Spinal cord (tissue), 10 donors: ENCODE results near the gene MBD2. TPM values are rescaled to one million over a fixed set of nuclear protein-coding genes. Genes with fewer than 3 reads are reported as not detected.
A peak's percentile ranks its signal among the peaks of the same experiment; 100 is the strongest.
"Not testable (repeated sequence)": the region's sequence is repeated elsewhere in the genome, so short reads cannot be mapped to it uniquely, and the experiment has no call there.

ENCODE experiments used
- DNase-seq, 6 donors: peaks; one replicate each; pipeline versions ENCODE4 v3.0.0 to v3.0.0-alpha.2; 2013 to 2015; ENCODE audit warnings: low spot score in 6 of 6, low read depth in 4 of 6
- H3K27ac ChIP-seq: one replicate; pipeline ENCODE4 v1.5.1; 2013; ENCODE audit warnings: low read depth, low read length, control low read depth
- H3K27me3 ChIP-seq: one replicate; pipeline ENCODE4 v1.6.1; 2013; ENCODE audit warnings: low read length; ENCODE audit not compliant: control insufficient read depth, insufficient read depth
- H3K36me3 ChIP-seq: one replicate; pipeline ENCODE4 v1.6.1; 2013; ENCODE audit warnings: low read length; ENCODE audit not compliant: control insufficient read depth, insufficient read depth
- H3K4me1 ChIP-seq: one replicate; pipeline ENCODE4 v1.6.1; 2013; ENCODE audit warnings: low read length; ENCODE audit not compliant: control insufficient read depth, insufficient read depth
- H3K4me3 ChIP-seq: one replicate; pipeline ENCODE4 v1.5.1; 2013; ENCODE audit warnings: low read depth, low read length, control low read depth
- H3K9me3 ChIP-seq: one replicate; pipeline ENCODE4 v1.6.1; 2013; ENCODE audit warnings: low read length; ENCODE audit not compliant: control insufficient read depth, insufficient read depth
- WGBS: methylation state at CpG from one replicate; pipeline ENCODE4 v1.1.5; 2013; ENCODE audit warnings: missing lambda C conversion rate; ENCODE audit not compliant: insufficient coverage; 5-methylcytosine and 5-hydroxymethylcytosine counted together
- polyA plus RNA-seq, 2 donors: library from polyadenylated mRNA; unstranded; fragments of 120-200 nt; gene quantifications; one replicate each; pipeline ENCODE4 v1.2.1, GENCODE V29; 2013; ENCODE audit not compliant: insufficient read length in 2 of 2
- total RNA-seq, 2 donors: library from RNA; depleted of rRNA in 1 of 2; stranded (reverse); fragments of 120-200 nt in 1 of 2; fragments of >200 nt in 1 of 2; gene quantifications; one replicate each; pipeline versions ENCODE4 v1.2.3 to v1.2.4, GENCODE V29; 2013 to 2014
- donor health status: healthy.

MBD2 gene
- total and polyA plus RNA-seq, 4 donors, result 22.5 to 46.9 (median 40.6) TPM

- no peaks in the 10 kb centered on the region for H3K36me3 ChIP-seq
- H3K27me3 ChIP-seq, result no peaks in the 10 kb centered on the region
- WGBS, result under 1% methylated on average over 39 of the region's 39 CpGs
- H3K27ac ChIP-seq, result no peak overlapping the region
- H3K9me3 ChIP-seq, result no peaks in the 10 kb centered on the region
- H3K4me1 ChIP-seq, result peaks cover 8% of the 10 kb centered on the region
- H3K4me3 ChIP-seq, result peak overlapping the region; percentile 61
- DNase-seq, result peak in 2 of 6 donors; percentile 78 to 83
Measured at GRCh38 chr18:54223568-54224241, 764 bp downstream of the MBD2 start.

GRCh38 chr18:54222922-54223567 lies 1.4 kb downstream of the MBD2 start:
- peaks cover 8% of the 10 kb centered on the region for H3K4me1 ChIP-seq
- 17% methylated on average over 1 of the region's 5 CpGs for WGBS
- no peaks in the 10 kb centered on the region for H3K9me3 ChIP-seq
- no peak overlapping the region for H3K27ac ChIP-seq
- no peaks in the 10 kb centered on the region for H3K36me3 ChIP-seq
- no peaks in the 10 kb centered on the region for H3K27me3 ChIP-seq
- no peak for DNase-seq
- peak overlapping the region; percentile 61 for H3K4me3 ChIP-seq

GRCh38 chr18:54220406-54220805 lies 4.1 kb downstream of the MBD2 start:
- WGBS, result 100% methylated on average over 1 of the region's 2 CpGs
- H3K9me3 ChIP-seq, result no peaks in the 10 kb centered on the region
- no peaks in the 10 kb centered on the region for H3K36me3 ChIP-seq
- no peak for DNase-seq
- peaks cover 10% of the 10 kb centered on the region for H3K4me1 ChIP-seq
- H3K27me3 ChIP-seq, result no peaks in the 10 kb centered on the region
- no peak overlapping the region for H3K4me3 ChIP-seq
- no peak overlapping the region for H3K27ac ChIP-seq

- H3K36me3 ChIP-seq, H3K4me3 ChIP-seq, DNase-seq, H3K9me3 ChIP-seq, H3K27ac ChIP-seq, H3K27me3 ChIP-seq: not testable (repeated sequence)
- 93% methylated on average over 4 of the region's 6 CpGs for WGBS
- H3K4me1 ChIP-seq, result peaks cover 10% of the 10 kb centered on the region
Measured at GRCh38 chr18:54218803-54219202, 5.7 kb downstream of the MBD2 start.

GRCh38 chr18:54218299-54218698 lies 6.2 kb downstream of the MBD2 start:
- no peak for DNase-seq
- H3K4me1 ChIP-seq, result peaks cover 7% of the 10 kb centered on the region
- 100% methylated on average over 2 of the region's 2 CpGs for WGBS
- no peak overlapping the region for H3K27ac ChIP-seq
- H3K4me3 ChIP-seq, result no peak overlapping the region
- H3K27me3 ChIP-seq, result no peaks in the 10 kb centered on the region
- H3K9me3 ChIP-seq, result no peaks in the 10 kb centered on the region
- H3K36me3 ChIP-seq, result no peaks in the 10 kb centered on the region

GRCh38 chr18:54217624-54218023 lies 6.8 kb downstream of the MBD2 start:
- DNase-seq, result no peak
- WGBS, result no CpG with 5 or more reads among the region's 1 CpG

GRCh38 chr18:54215069-54215468 lies 9.4 kb downstream of the MBD2 start:
- no peaks in the 10 kb centered on the region for H3K36me3 ChIP-seq
- no peak overlapping the region for H3K4me3 ChIP-seq
- WGBS, result no CpG with 5 or more reads among the region's 3 CpGs
- no peaks in the 10 kb centered on the region for H3K9me3 ChIP-seq
- H3K27ac ChIP-seq, result no peak overlapping the region
- DNase-seq, result no peak
- H3K27me3 ChIP-seq, result no peaks in the 10 kb centered on the region
- H3K4me1 ChIP-seq, result peaks cover 2% of the 10 kb centered on the region

More at GRCh38 chr18:54217624-54218023, 6.8 kb downstream of the MBD2 start:
- H3K36me3 ChIP-seq, result no peaks in the 10 kb centered on the region
- H3K27me3 ChIP-seq, result no peaks in the 10 kb centered on the region
- no peak overlapping the region for H3K27ac ChIP-seq
- no peaks in the 10 kb centered on the region for H3K9me3 ChIP-seq
- H3K4me3 ChIP-seq, result no peak overlapping the region
- peaks cover 7% of the 10 kb centered on the region for H3K4me1 ChIP-seq

GRCh38 chr18:54210463-54210862 lies 14.0 kb downstream of the MBD2 start:
- no peaks in the 10 kb centered on the region for H3K9me3 ChIP-seq
- no peak overlapping the region for H3K27ac ChIP-seq
- WGBS, result no CpG with 5 or more reads among the region's 1 CpG
- peak in 1 of 6 donors; percentile 32 for DNase-seq
- H3K27me3 ChIP-seq, result no peaks in the 10 kb centered on the region
- H3K4me3 ChIP-seq, result no peak overlapping the region
- peaks cover under 1% of the 10 kb centered on the region for H3K4me1 ChIP-seq
- no peaks in the 10 kb centered on the region for H3K36me3 ChIP-seq

GRCh38 chr18:54209471-54210180 lies 14.8 kb downstream of the MBD2 start:
- H3K27ac ChIP-seq, result no peak overlapping the region

More at GRCh38 chr18:54209471-54210180, 14.8 kb downstream of the MBD2 start:
- no peaks in the 10 kb centered on the region for H3K9me3 ChIP-seq
- H3K36me3 ChIP-seq, result no peaks in the 10 kb centered on the region
- H3K4me3 ChIP-seq, result no peak overlapping the region
- no peak for DNase-seq
- 100% methylated on average over 1 of the region's 1 CpG for whole genome bisulfite sequencing
- no peaks in the 10 kb centered on the region for H3K27me3 ChIP-seq
- no peaks in the 10 kb centered on the region for H3K4me1 ChIP-seq
